ENCODE results near the gene ITGAE.

ITGAE gene

DNA sequence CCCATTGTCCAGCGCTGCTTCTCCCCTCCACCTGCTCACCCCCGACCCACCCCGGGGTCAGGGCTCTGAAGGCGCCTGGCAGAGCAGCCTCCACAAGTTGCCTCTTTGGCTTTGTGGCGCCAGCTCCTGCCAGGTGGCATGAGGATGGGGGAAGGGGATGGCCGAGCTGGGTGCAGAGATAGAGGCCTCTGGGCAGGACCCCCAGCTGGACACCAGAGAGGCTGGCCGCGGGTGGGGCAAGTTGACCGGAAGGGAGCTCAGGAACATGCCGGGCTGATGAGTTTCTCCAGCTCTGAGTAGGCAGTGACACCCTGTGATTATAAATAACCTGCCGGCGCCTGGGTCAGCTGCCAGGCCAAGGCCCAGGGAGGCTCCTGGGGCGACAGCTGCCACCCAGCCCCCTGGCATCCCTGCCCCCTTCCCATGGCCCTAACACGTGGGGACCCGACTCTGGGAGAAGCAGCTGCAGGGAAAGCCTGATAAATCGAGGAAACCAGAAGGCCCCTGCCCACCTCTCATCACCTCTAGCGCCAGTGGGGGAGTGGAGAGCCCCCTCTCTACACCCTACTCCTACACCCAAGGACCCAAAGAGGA lies 105.8 kb downstream of the ITGAE start:
- H3K4me3 ChIP-seq (ENCODE audit: low read length), result peak overlapping the region; percentile 59; the same call in 1 of the 2 replicates
- TF ChIP-seq ZNF274 (IDR thresholded peaks at IDR 0.05; ENCODE audit: low read depth, low read length), result no peak

DNA sequence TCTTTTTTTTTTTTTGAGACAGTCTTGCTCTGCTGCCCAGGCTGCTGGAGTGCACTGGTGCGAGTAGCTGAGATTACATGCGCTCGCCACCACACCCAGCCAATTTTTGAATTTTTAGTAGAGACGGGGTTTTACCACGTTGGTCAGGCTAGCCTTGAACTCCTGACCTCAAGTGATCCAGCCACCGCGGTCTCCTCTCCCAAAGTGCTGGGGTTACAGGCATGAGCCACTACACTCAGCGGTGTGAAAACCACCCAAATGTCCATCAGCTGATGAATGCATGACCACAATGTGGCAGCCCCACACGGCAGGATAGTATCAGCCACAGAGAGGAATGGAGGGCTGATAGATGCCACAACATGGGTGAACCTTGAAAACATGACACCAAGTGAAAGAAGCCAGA lies 107.2 kb downstream of the ITGAE start:
- TF ChIP-seq ZNF274 (IDR thresholded peaks at IDR 0.05; ENCODE audit: low read depth, low read length), result no peak
- H3K4me3 ChIP-seq (ENCODE audit: low read length), result peak overlapping the region; percentile 59; the same call in 1 of the 2 replicates

DNA sequence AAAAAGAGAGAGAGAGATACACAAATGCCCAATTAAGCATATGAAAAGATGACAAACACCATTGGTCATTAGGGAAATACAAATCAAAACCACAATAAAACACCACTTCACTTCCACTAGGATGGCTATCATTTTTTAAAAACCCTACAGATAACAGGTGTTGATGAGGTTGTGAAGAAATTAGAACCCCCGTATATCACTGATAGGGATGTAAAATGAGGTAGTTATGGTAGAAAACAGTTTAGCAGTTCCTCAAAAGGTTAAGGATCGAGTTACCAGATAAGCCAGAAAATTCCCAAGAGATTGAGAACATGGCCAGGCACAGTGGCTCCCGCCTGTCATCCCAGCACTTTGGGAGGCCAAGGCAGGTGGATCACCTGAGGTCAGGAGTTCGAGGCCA lies 107.8 kb downstream of the ITGAE start:
- H3K4me3 ChIP-seq (ENCODE audit: low read length), result no peak overlapping the region; the same call in 1 of the 2 replicates

DNA sequence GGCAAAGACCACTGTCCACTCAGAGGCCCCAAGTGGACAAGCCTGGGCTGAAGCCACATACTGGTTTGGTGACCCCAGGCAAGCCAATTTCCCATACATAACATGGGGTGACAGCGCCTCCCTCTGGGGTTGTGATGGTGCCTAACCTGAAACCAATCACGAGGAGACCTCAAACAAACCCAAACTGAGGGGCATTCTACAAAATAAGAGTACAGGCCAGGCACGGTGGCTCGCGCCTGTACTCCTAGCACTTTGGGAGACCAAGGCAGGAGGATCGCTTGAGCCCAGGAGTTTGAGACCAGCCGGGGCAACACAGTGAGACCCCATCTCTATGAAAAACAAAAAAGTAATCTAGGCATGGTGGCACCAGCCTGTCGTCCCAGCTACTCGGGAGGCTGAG lies 108.6 kb downstream of the ITGAE start:
- no peak overlapping the region for H3K4me3 ChIP-seq (ENCODE audit: low read length)
- no peak for TF ChIP-seq ZNF274 (IDR thresholded peaks at IDR 0.05; ENCODE audit: low read depth, low read length)

More for the DNA sequence above, 107.8 kb downstream of the ITGAE start:
- TF ChIP-seq ZNF274 (IDR thresholded peaks at IDR 0.05; ENCODE audit: low read depth, low read length), result no peak

DNA sequence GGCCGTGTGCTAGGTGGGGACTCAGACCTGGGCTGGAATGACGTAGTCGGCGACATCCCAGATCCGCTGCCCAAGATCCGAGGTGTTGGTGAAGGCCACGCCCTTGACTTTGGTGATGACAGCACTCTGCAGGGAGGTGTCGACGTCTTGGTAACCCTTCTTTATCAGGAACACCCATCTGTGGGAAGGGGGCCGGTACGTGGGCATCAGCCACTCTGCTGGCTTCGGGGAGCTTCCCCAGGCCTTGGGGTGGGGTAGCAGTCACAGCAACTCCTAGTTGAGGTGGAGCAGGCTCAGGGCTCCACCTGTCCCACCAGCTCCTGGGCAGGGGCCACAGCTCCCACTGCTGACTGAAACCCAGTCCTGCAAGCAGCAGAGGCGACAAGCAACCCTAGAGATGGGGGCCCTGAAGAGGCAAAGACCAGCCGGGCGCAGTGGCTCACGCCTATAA lies 109.3 kb downstream of the ITGAE start:
- TF ChIP-seq ZNF274 (IDR thresholded peaks at IDR 0.05; ENCODE audit: low read depth, low read length), result no peak
- H3K4me3 ChIP-seq (ENCODE audit: low read length), result no peak overlapping the region

DNA sequence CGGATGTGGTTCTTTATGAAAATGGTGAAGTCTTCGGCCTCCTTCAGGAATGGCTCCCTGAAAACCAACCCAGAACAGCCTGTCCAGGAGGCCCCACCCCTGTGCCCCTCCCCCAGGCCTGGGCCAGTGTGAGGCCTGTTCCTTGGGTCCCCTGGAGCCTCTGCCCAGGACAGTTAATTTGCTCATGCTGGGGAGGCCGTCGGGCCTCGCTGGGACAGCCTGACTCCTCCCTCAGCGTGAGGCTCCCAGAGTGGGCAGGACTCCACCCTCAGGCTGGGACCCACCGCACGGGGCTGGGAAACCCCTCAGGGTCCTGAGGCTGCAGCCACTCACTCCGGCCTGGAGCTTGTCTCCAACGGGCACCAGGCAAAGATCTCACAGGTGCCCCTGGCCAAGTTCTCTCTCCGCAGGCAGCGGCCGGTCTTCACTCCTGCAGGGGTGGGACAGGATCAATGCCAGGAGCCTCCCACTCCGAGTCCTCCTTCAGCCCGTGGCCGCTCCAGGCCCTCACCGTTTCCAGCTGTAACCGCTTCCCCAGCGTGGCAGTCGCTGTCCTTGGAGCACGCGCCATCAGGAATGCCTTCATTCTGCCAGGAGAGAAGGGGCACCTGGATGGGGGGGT lies 110.8 kb downstream of the ITGAE start:
- no peak overlapping the region for H3K4me3 ChIP-seq (ENCODE audit: low read length)
- TF ChIP-seq ZNF274 (IDR thresholded peaks at IDR 0.05; ENCODE audit: low read depth, low read length), result no peak

DNA sequence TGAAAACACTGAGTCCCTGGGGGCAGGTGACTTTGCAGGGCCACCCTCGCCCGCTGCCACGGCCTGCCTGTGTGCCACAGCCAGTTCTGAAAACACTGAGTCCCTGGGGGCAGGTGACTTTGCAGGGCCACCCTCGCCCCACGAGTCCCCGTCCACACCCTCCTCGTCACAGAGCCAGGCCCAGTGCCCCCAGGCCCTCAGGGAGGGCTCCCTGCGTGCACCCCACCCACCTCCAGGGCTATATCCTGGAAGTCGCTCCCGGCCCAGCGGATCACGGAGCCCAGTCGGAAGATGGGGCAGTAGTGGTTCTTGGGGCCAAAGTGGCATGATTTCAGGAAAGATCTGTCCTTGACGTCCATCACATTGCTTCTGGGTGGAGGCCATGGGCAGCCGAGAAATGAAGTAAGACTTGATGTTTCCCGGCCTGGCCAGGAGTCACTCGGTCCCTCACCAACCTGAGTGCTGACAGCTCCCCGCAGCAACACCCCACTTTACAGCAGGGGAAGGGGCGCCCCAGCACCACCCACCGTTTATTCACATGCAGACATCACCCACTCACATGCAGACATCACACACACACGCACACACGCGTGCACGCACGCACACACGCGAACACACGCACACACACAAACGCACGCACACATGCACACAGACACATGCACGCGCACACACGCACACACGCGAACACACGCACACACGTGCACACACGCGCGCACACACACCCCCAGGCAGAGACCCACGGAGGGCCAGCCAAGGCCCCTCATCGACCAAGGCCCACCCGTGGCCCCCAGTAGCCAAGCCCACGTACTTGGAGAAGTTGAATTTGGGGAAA lies 111.5 kb downstream of the ITGAE start:
- no peak for TF ChIP-seq ZNF274 (IDR thresholded peaks at IDR 0.05; ENCODE audit: low read depth, low read length)
- no peak overlapping the region for H3K4me3 ChIP-seq (ENCODE audit: low read length)

DNA sequence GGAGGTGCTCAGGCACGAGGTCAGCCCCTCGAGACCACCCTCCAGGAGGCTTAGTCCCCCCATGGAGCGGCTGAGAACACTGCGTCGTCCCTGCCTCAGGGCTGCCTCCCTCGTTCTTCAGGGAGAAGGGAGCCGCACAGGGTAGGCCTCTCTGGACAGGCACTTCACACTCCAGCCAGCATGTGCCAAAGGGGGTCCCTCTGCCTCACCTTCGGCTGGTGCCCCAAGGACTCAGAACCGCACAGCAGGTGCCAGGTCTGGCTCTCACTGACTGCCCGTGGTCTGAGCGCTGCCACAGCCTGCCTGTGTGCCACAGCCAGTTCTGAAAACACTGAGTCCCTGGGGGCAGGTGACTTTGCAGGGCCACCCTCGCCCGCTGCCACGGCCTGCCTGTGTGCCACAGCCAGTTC lies 112.1 kb downstream of the ITGAE start:
- TF ChIP-seq ZNF274 (IDR thresholded peaks at IDR 0.05; ENCODE audit: low read depth, low read length), result no peak
- H3K4me3 ChIP-seq (ENCODE audit: low read length), result no peak overlapping the region

DNA sequence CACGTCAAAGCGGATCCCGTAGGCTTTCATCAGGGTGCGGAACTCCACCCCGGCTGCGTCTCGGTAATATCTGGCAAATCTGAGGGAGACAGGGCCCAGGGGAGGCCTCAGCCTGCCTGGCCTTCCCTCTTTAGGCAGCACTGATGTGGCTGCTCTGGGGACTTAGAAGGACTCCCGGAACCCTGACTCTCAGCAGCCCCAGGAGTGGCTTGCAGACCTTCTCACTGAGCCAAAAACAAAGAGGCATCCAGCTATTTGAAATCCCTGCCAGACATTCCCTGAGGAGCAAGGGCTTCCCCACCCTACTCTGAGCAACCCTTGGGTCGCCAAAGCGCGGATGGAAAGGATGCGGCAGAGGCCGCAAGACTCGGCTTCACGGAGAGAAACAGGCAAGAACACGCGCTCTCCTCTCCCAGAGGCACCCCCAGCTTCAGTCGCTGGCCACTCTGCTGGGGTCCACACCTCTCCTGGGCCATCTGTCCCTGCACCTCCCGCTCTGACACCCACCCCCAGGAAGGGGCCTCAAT lies 112.9 kb downstream of the ITGAE start:
- TF ChIP-seq ZNF274 (IDR thresholded peaks at IDR 0.05; ENCODE audit: low read depth, low read length), result no peak
- H3K4me3 ChIP-seq (ENCODE audit: low read length), result no peak overlapping the region

DNA sequence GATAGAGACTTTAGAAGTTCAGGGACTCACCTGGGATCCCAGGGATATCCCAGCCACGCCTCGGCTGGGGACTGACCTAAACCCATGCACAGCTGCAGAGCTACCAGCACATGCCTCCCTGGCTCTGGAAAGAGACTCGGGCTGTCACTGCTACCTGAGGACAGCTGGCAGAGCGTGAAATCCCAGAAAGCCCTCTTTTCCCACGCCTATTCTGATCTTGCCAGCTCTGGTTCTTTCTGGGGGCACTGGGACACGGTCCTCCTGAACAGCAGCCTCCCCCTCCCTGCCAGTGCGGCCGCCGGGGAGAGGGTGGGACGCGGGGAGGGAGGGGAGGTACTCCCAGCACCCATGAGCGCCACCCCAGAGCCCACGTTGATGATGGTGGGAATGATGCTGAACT lies 115.8 kb downstream of the ITGAE start:
- no peak for TF ChIP-seq ZNF274 (IDR thresholded peaks at IDR 0.05; ENCODE audit: low read depth, low read length)
- no peak overlapping the region for H3K4me3 ChIP-seq (ENCODE audit: low read length)

DNA sequence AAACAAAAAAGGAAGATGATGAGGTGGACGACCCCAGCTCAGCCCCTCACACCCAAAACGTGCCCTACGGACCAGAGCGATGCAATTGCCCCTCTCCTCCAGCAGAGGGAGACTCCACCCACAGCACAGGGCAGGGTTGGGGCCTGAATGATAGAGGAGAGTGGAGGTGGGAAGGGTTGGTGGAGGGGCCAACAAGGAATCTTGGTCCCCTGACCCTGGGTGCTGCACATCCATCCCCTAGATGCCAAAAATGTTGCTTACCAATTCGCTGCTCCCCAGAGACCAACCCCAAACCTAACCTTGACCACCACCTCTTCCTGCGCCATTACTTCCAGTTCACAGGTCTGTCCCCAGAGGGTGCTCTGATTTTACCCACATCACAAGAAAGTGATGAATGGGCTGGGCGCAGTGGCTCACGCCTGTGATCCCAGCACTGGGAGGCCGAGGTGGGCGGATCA lies 117.9 kb downstream of the ITGAE start:
- no peak overlapping the region for H3K4me3 ChIP-seq (ENCODE audit: low read length)
- TF ChIP-seq ZNF274 (IDR thresholded peaks at IDR 0.05; ENCODE audit: low read depth, low read length), result no peak

DNA sequence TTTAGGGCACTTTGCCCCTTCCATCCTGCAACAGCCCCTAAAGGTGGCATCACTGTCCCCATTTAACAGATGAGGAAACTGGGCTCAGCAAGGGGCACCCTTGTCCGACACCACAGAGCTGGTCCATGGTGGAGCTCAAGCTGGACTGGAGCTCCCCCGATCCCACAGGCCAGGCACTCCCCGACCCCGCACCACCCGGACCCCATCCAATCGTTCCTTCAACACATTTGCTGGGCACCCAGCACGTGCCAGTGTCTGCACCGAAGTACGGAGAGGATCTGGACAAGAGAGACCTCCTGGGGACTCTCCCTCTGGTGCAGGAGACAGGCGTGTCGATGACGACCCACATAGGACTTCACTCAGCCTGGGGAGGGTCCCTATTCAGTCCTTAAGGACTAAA lies 119.0 kb downstream of the ITGAE start:
- H3K4me3 ChIP-seq (ENCODE audit: low read length), result no peak overlapping the region
- no peak for TF ChIP-seq ZNF274 (IDR thresholded peaks at IDR 0.05; ENCODE audit: low read depth, low read length)

DNA sequence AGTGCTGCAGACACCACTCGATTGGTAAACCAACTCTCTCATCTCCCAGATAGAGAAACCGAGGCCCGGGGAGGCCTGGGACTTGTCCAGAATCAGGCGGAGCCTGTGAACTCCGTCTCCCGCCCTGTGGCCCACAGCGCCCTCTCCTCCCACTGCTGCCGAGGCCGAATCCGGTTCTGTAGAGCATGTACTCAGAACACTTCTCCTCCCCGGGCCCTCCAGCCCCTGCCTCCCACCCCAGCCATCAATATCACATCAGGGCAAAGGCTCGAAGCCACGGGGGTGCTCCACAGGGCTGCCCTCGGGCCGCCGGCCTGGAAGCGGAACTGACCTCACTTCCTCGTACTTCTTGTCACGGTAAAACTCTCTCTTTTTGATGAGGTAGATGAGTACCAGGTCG lies 119.4 kb downstream of the ITGAE start:
- no peak overlapping the region for H3K4me3 ChIP-seq (ENCODE audit: low read length)

DNA sequence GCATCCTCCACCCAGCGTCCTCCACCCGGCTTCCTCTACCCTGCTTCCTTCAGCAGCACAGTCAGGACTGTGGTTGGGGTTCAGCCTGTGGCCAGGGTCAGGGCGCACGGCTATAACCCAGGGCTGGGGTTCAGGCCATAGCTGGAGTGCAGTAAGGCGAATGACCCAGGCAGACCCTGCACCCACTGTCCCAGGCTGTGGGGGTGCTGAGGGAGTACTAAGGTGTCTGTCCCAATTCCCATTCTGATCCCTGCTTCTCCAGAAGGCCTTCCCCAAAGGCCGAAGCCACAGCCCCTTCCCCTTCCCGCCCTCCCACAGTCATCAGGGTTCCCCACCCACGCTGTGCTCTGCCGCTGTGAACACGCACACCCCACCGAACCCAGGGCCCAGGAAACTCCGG lies 119.9 kb downstream of the ITGAE start:
- no peak for TF ChIP-seq ZNF274 (IDR thresholded peaks at IDR 0.05; ENCODE audit: low read depth, low read length)
- H3K4me3 ChIP-seq (ENCODE audit: low read length), result no peak overlapping the region

More for the DNA sequence above, 119.4 kb downstream of the ITGAE start:
- no peak for TF ChIP-seq ZNF274 (IDR thresholded peaks at IDR 0.05; ENCODE audit: low read depth, low read length)

All from GM08714 (cell line).